ENCODE data around the gene KIF26A. TPM values are rescaled to one million over a fixed set of nuclear protein-coding genes. Genes with fewer than 3 reads are reported as not detected.

The KIF26A gene
- polyA plus RNA-seq, 1 of the 3 experiments (the other 2 are of a cell fraction), result 1.7 TPM

- Histone ChIP-seq H3K9me3 (no peaks in the 10 kb centered on the region), H3K4me3 (ENCODE audit: low read depth in 2 of 2, low read length in 1 of 2) (no peak overlapping the region), H3K36me3 (replicated peaks in 1 of 2; ENCODE audit: control insufficient read depth in 1 of 2, insufficient read depth in 2 of 2, low read length in 1 of 2) (no peaks in the 10 kb centered on the region), H3F3A (replicated peaks; ENCODE audit: insufficient read depth) (no peaks in the 10 kb centered on the region), H4K20me1 (ENCODE audit: insufficient read depth) (no peaks in the 10 kb centered on the region), H3K27ac (ENCODE audit: low read depth in 2 of 2, low read length in 1 of 2) (no peak overlapping the region), H2AFZ (ENCODE audit: low read depth) (no peak overlapping the region), H3K4me1 (ENCODE audit: control insufficient read depth in 1 of 2, insufficient read depth in 2 of 2, low read depth in 1 of 2, low read length in 1 of 2) (peaks cover 0 to 14% of the 10 kb centered on the region in 2 experiments; a peak in 1 of 4 replicates), H3K4me2 (no peak overlapping the region), H3K27me3 (ENCODE audit: insufficient read depth) (no peaks in the 10 kb centered on the region), H3K9me2 (no peaks in the 10 kb centered on the region), H3K9ac (no peak overlapping the region), H3K79me2 (ENCODE audit: insufficient read depth) (no peaks in the 10 kb centered on the region)
- WGBS (ENCODE audit: low lambda C conversion rate), result 55% methylated on average over 5 of the region's 16 CpGs
- DNase-seq, result no peak
- CTCF ChIA-PET, result interaction anchor here (1.0 to 5.7 kb wide), 3 partner anchors 8 to 24 kb away, joined by 4 to 36 read pairs (median 5); no protein-coding TSS in a partner anchor
- POLR2A ChIA-PET, result no interaction called here
- peak; percentile 49 for TF ChIP-seq GATA2 (CRISPR knock-in tag; IDR thresholded peaks at IDR 0.05)
- no peak for TF ChIP-seq GABPA (IDR thresholded peaks at IDR 0.05; ENCODE audit: low read depth)
Measured at GRCh38 chr14:104101651-104102281, 36.6 kb upstream of the KIF26A start.

- Histone ChIP-seq H3K27me3 (ENCODE audit: insufficient read depth) (no peaks in the 10 kb centered on the region), H3K4me3 (ENCODE audit: low read depth in 2 of 2, low read length in 1 of 2) (no peak overlapping the region), H3K9me3 (no peaks in the 10 kb centered on the region), H3K9me2 (no peaks in the 10 kb centered on the region), H3K4me1 (ENCODE audit: control insufficient read depth in 1 of 2, insufficient read depth in 2 of 2, low read depth in 1 of 2, low read length in 1 of 2) (peaks cover 0 to 14% of the 10 kb centered on the region in 2 experiments; a peak in 1 of 4 replicates), H3F3A (replicated peaks; ENCODE audit: insufficient read depth) (no peaks in the 10 kb centered on the region), H3K4me2 (no peak overlapping the region), H3K27ac (ENCODE audit: low read depth in 2 of 2, low read length in 1 of 2) (no peak overlapping the region), H3K36me3 (replicated peaks in 1 of 2; ENCODE audit: control insufficient read depth in 1 of 2, insufficient read depth in 2 of 2, low read length in 1 of 2) (no peaks in the 10 kb centered on the region), H2AFZ (ENCODE audit: low read depth) (no peak overlapping the region), H3K79me2 (ENCODE audit: insufficient read depth) (no peaks in the 10 kb centered on the region), H4K20me1 (ENCODE audit: insufficient read depth) (no peaks in the 10 kb centered on the region), H3K9ac (no peak overlapping the region)
- 36% methylated on average over 9 of the region's 16 CpGs for WGBS (ENCODE audit: low lambda C conversion rate)
- CTCF ChIA-PET, result interaction anchor here (0.7 to 5.7 kb wide), 3 partner anchors 9 to 25 kb away, joined by 3 to 36 read pairs (median 5); no protein-coding TSS in a partner anchor
- no peak for DNase-seq
- POLR2A ChIA-PET, result no interaction called here
- no peak for TF ChIP-seq SMC3 (IDR thresholded peaks at IDR 0.05; ENCODE audit: low read depth, low read length)
- TF ChIP-seq YY1 (IDR thresholded peaks at IDR 0.05; ENCODE audit: low read depth), result no peak
- no peak for TF ChIP-seq GATA2 (CRISPR knock-in tag; IDR thresholded peaks at IDR 0.05)
- TF ChIP-seq FOXJ3 (CRISPR knock-in tag; IDR thresholded peaks at IDR 0.05), result no peak
- no peak for TF ChIP-seq ELF1 (IDR thresholded peaks at IDR 0.05)
- TF ChIP-seq NFIC (IDR thresholded peaks at IDR 0.05; ENCODE audit: borderline replicate concordance), result no peak
- TF ChIP-seq, protein P1, sequence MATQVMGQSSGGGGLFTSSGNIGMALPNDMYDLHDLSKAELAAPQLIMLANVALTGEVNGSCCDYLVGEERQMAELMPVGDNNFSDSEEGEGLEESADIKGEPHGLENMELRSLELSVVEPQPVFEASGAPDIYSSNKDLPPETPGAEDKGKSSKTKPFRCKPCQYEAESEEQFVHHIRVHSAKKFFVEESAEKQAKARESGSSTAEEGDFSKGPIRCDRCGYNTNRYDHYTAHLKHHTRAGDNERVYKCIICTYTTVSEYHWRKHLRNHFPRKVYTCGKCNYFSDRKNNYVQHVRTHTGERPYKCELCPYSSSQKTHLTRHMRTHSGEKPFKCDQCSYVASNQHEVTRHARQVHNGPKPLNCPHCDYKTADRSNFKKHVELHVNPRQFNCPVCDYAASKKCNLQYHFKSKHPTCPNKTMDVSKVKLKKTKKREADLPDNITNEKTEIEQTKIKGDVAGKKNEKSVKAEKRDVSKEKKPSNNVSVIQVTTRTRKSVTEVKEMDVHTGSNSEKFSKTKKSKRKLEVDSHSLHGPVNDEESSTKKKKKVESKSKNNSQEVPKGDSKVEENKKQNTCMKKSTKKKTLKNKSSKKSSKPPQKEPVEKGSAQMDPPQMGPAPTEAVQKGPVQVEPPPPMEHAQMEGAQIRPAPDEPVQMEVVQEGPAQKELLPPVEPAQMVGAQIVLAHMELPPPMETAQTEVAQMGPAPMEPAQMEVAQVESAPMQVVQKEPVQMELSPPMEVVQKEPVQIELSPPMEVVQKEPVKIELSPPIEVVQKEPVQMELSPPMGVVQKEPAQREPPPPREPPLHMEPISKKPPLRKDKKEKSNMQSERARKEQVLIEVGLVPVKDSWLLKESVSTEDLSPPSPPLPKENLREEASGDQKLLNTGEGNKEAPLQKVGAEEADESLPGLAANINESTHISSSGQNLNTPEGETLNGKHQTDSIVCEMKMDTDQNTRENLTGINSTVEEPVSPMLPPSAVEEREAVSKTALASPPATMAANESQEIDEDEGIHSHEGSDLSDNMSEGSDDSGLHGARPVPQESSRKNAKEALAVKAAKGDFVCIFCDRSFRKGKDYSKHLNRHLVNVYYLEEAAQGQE (IDR thresholded peaks at IDR 0.05; ENCODE audit: low read depth, low read length), result no peak
- no peak for TF ChIP-seq FOXM1 (IDR thresholded peaks at IDR 0.05; ENCODE audit: low read depth)
- TF ChIP-seq, protein P2, sequence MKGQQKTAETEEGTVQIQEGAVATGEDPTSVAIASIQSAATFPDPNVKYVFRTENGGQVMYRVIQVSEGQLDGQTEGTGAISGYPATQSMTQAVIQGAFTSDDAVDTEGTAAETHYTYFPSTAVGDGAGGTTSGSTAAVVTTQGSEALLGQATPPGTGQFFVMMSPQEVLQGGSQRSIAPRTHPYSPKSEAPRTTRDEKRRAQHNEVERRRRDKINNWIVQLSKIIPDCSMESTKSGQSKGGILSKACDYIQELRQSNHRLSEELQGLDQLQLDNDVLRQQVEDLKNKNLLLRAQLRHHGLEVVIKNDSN (IDR thresholded peaks at IDR 0.05; ENCODE audit: borderline replicate concordance, low read depth), result no peak
- no peak for TF ChIP-seq MXI1 (IDR thresholded peaks at IDR 0.05; ENCODE audit: low read depth, low read length)
- TF ChIP-seq JUND (IDR thresholded peaks at IDR 0.05), result no peak
- TF ChIP-seq NRF1 (IDR thresholded peaks at IDR 0.05; ENCODE audit: low read depth, low read length), result no peak
- TF ChIP-seq SIN3A (IDR thresholded peaks at IDR 0.05; ENCODE audit: borderline replicate concordance, low read depth, low read length), result no peak
- no peak for TF ChIP-seq TAF1 (IDR thresholded peaks at IDR 0.05; ENCODE audit: borderline replicate concordance, low read depth, low read length)
- no peak for TF ChIP-seq MEF2A (IDR thresholded peaks at IDR 0.05; ENCODE audit: borderline replicate concordance, low read depth)
- TF ChIP-seq, protein P3, sequence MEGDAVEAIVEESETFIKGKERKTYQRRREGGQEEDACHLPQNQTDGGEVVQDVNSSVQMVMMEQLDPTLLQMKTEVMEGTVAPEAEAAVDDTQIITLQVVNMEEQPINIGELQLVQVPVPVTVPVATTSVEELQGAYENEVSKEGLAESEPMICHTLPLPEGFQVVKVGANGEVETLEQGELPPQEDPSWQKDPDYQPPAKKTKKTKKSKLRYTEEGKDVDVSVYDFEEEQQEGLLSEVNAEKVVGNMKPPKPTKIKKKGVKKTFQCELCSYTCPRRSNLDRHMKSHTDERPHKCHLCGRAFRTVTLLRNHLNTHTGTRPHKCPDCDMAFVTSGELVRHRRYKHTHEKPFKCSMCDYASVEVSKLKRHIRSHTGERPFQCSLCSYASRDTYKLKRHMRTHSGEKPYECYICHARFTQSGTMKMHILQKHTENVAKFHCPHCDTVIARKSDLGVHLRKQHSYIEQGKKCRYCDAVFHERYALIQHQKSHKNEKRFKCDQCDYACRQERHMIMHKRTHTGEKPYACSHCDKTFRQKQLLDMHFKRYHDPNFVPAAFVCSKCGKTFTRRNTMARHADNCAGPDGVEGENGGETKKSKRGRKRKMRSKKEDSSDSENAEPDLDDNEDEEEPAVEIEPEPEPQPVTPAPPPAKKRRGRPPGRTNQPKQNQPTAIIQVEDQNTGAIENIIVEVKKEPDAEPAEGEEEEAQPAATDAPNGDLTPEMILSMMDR (IDR thresholded peaks at IDR 0.05), result no peak
- no peak for TF ChIP-seq RCOR1 (IDR thresholded peaks at IDR 0.05; ENCODE audit: low read length)
- TF ChIP-seq TCF12 (IDR thresholded peaks at IDR 0.05), result no peak
Measured at GRCh38 chr14:104102282-104102914, 36.0 kb upstream of the KIF26A start.

All from SK-N-SH (cell line).